ENCODE data around the gene BAMBI. TPM values are rescaled to one million over a fixed set of nuclear protein-coding genes. Genes with fewer than 3 reads are reported as not detected.
"Not testable (repeated sequence)": the region's sequence is repeated elsewhere in the genome, so short reads cannot be mapped to it uniquely, and the experiment has no call there.

The BAMBI gene
- total RNA-seq, 2 experiments from 2014 or later = 2.5 to 2.9 TPM

- peaks cover 0 to 2% of the 10 kb centered on the region in 2 experiments for H3K9me3 ChIP-seq (ENCODE audit: control insufficient read depth in 1 of 2, insufficient read depth in 1 of 2, low read length in 2 of 2)
- no peaks in the 10 kb centered on the region for H3K4me1 ChIP-seq (ENCODE audit: insufficient read depth, low read length)
- DNase-seq (no peak), ATAC-seq (ENCODE audit: poor library complexity) (no peak)
- intact Hi-C loops (cut with DNase I, micrococcal nuclease) = no loop called here
- no peak overlapping the region for H3K27ac Mint-ChIP-seq
- ChIA-PET POLR2A (no interaction called here), CTCF (no interaction called here)
- no peak overlapping the region for H3K4me3 ChIP-seq (ENCODE audit: low read length)
- H3K36me3 ChIP-seq (ENCODE audit: insufficient read depth, low read length) = no peaks in the 10 kb centered on the region
- H3K4me3 Mint-ChIP-seq = no peak overlapping the region
- TF ChIP-seq CTCF (IDR thresholded peaks at IDR 0.05) = no peak
- peaks cover 12% of the 10 kb centered on the region for H3K27me3 Mint-ChIP-seq
- H3K9me3 Mint-ChIP-seq = no peaks in the 10 kb centered on the region
- no peaks in the 10 kb centered on the region for H3K27me3 ChIP-seq (ENCODE audit: control insufficient read depth in 1 of 2, insufficient read depth in 2 of 2, low read length in 2 of 2)
- H3K4me1 Mint-ChIP-seq (ENCODE audit: low read depth) = no peaks in the 10 kb centered on the region
- H3K27ac ChIP-seq (ENCODE audit: low read depth in 1 of 2, low read length in 2 of 2) = no peak overlapping the region
- peaks cover 1% of the 10 kb centered on the region for H3K36me3 Mint-ChIP-seq (ENCODE audit: low read depth)
These were observed 32.7 kb upstream of the BAMBI start for GRCh38 chr10:28644647-28645046.

GRCh38 chr10:28652106-28652505 lies 25.2 kb upstream of the BAMBI start:
- no peak overlapping the region for H3K4me3 ChIP-seq (ENCODE audit: low read length)
- no peaks in the 10 kb centered on the region for H3K9me3 ChIP-seq (ENCODE audit: control insufficient read depth in 1 of 2, insufficient read depth in 1 of 2, low read length in 2 of 2)
- Mint-ChIP-seq H3K27me3 (peaks cover 25% of the 10 kb centered on the region), H3K36me3 (ENCODE audit: low read depth) (no peaks in the 10 kb centered on the region), H3K4me1 (ENCODE audit: low read depth) (no peaks in the 10 kb centered on the region), H3K27ac (no peak overlapping the region), H3K4me3 (no peak overlapping the region), H3K9me3 (no peaks in the 10 kb centered on the region)
- H3K27ac ChIP-seq (ENCODE audit: low read depth in 1 of 2, low read length in 2 of 2) = no peak overlapping the region
- no peak for TF ChIP-seq CTCF (IDR thresholded peaks at IDR 0.05)
- H3K36me3 ChIP-seq (ENCODE audit: insufficient read depth, low read length) = no peaks in the 10 kb centered on the region
- no peaks in the 10 kb centered on the region for H3K27me3 ChIP-seq (ENCODE audit: control insufficient read depth in 1 of 2, insufficient read depth in 2 of 2, low read length in 2 of 2)
- DNase-seq = no peak
- ATAC-seq (ENCODE audit: poor library complexity) = no peak
- intact Hi-C loops (cut with DNase I, micrococcal nuclease) = no loop called here
- no peaks in the 10 kb centered on the region for H3K4me1 ChIP-seq (ENCODE audit: insufficient read depth, low read length)
- ChIA-PET CTCF (interaction anchor here (1.8 kb wide), 1 partner anchor 12 kb away, joined by 7 read pairs; no protein-coding TSS in a partner anchor), POLR2A (no interaction called here)

GRCh38 chr10:28652703-28653102 lies 24.6 kb upstream of the BAMBI start:
- no peaks in the 10 kb centered on the region for H3K9me3 ChIP-seq (ENCODE audit: control insufficient read depth in 1 of 2, insufficient read depth in 1 of 2, low read length in 2 of 2)
- no peaks in the 10 kb centered on the region for H3K27me3 ChIP-seq (ENCODE audit: control insufficient read depth in 1 of 2, insufficient read depth in 2 of 2, low read length in 2 of 2)
- ATAC-seq (ENCODE audit: poor library complexity) = no peak
- Mint-ChIP-seq H3K9me3 (no peaks in the 10 kb centered on the region), H3K36me3 (ENCODE audit: low read depth) (no peaks in the 10 kb centered on the region), H3K4me3 (no peak overlapping the region), H3K27me3 (peaks cover 23% of the 10 kb centered on the region), H3K4me1 (ENCODE audit: low read depth) (no peaks in the 10 kb centered on the region), H3K27ac (no peak overlapping the region)
- CTCF ChIA-PET = no interaction called here
- H3K36me3 ChIP-seq (ENCODE audit: insufficient read depth, low read length) = no peaks in the 10 kb centered on the region
- TF ChIP-seq CTCF (IDR thresholded peaks at IDR 0.05) = no peak
- H3K27ac ChIP-seq (ENCODE audit: low read depth in 1 of 2, low read length in 2 of 2) = no peak overlapping the region
- POLR2A ChIA-PET = no interaction called here
- intact Hi-C loops (cut with DNase I, micrococcal nuclease) = no loop called here
- DNase-seq = no peak
- H3K4me1 ChIP-seq (ENCODE audit: insufficient read depth, low read length) = no peaks in the 10 kb centered on the region
- no peak overlapping the region for H3K4me3 ChIP-seq (ENCODE audit: low read length)

GRCh38 chr10:28658824-28659223 lies 18.5 kb upstream of the BAMBI start:
- CTCF ChIA-PET; H3K4me3 ChIP-seq (ENCODE audit: low read length); H3K36me3 ChIP-seq (ENCODE audit: insufficient read depth, low read length); H3K4me1 Mint-ChIP-seq (ENCODE audit: low read depth); intact Hi-C loops (cut with DNase I, micrococcal nuclease); H3K4me1 ChIP-seq (ENCODE audit: insufficient read depth, low read length); H3K9me3 Mint-ChIP-seq; H3K27ac ChIP-seq (ENCODE audit: low read depth in 1 of 2, low read length in 2 of 2); POLR2A ChIA-PET; H3K27ac Mint-ChIP-seq; H3K9me3 ChIP-seq (ENCODE audit: control insufficient read depth in 1 of 2, insufficient read depth in 1 of 2, low read length in 2 of 2); ATAC-seq (ENCODE audit: poor library complexity); H3K4me3 Mint-ChIP-seq; H3K27me3 ChIP-seq (ENCODE audit: control insufficient read depth in 1 of 2, insufficient read depth in 2 of 2, low read length in 2 of 2); H3K36me3 Mint-ChIP-seq (ENCODE audit: low read depth); DNase-seq: not testable (repeated sequence)
- H3K27me3 Mint-ChIP-seq = peaks cover 39% of the 10 kb centered on the region
